ENCODE results near the gene CACNA2D3. TPM values are rescaled to one million over a fixed set of nuclear protein-coding genes. Genes with fewer than 3 reads are reported as not detected.

Gene CACNA2D3
- polyA plus RNA-seq, 1 donor (not counting 4 experiments of a cell fraction or from before 2014, with no cell fraction given): 0.08 TPM

DNA sequence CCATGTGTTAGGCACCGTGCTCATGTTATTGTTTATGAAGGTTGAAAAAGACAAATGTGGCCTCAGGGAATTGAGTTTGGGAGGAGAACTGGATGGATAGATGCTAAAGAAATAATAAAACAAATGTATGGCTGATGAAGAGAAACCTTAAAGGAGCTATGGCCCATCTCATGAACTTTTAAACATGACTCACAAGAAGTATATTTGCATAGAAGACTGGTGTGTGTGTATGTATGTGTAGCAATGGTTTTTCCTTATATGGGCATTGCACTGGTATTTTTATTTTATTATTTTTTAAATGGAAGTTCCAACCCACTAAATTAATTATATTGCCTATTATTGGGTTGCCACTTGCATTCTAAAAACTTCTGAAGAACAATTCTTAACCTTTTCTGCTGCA is 31.1 kb downstream of the CACNA2D3 start:
- dilution Hi-C loops (cut with MboI; ENCODE audit: extremely low pct_ligation_motif_present, low sequenced_read_pairs): no loop called here

DNA sequence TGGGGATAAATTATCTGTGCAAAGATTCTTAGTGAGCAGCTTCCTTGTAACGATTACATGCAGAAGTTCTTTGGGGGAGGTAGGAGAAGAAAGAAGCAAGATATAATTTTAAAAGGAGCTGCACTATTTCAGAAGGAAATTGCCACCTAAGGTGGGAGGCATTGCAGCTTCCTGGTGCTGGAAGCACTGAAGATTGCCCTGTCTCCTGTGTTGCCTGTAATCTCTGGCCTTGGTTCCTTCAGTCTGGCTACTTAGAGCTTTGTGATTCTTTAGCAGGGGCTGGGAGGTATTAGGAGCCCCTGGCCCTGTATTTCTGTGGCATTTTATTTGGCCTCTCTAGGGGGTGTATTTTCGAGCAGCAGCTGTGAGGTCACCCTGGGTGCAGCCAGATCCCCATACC is 35.5 kb downstream of the CACNA2D3 start:
- H3K9me3 ChIP-seq (ENCODE audit: control insufficient read depth, low read depth, low read length): no peaks in the 10 kb centered on the region
- no peak overlapping the region for H3K27ac ChIP-seq (ENCODE audit: control insufficient read depth, insufficient read depth, low read length)
- no peaks in the 10 kb centered on the region for H3K79me2 ChIP-seq (ENCODE audit: control insufficient read depth, insufficient read depth, low read length)
- H3K4me1 ChIP-seq (ENCODE audit: control insufficient read depth, extremely low read depth, insufficient read depth, low read length): no peaks in the 10 kb centered on the region
- dilution Hi-C loops (cut with MboI; ENCODE audit: extremely low pct_ligation_motif_present, low sequenced_read_pairs): no loop called here
- TF ChIP-seq EZH2 (IDR thresholded peaks at IDR 0.05; ENCODE audit: low read length): no peak
- TF ChIP-seq, protein P1, sequence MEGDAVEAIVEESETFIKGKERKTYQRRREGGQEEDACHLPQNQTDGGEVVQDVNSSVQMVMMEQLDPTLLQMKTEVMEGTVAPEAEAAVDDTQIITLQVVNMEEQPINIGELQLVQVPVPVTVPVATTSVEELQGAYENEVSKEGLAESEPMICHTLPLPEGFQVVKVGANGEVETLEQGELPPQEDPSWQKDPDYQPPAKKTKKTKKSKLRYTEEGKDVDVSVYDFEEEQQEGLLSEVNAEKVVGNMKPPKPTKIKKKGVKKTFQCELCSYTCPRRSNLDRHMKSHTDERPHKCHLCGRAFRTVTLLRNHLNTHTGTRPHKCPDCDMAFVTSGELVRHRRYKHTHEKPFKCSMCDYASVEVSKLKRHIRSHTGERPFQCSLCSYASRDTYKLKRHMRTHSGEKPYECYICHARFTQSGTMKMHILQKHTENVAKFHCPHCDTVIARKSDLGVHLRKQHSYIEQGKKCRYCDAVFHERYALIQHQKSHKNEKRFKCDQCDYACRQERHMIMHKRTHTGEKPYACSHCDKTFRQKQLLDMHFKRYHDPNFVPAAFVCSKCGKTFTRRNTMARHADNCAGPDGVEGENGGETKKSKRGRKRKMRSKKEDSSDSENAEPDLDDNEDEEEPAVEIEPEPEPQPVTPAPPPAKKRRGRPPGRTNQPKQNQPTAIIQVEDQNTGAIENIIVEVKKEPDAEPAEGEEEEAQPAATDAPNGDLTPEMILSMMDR (optimal IDR thresholded peaks at IDR 0.05 in 1 of 3, IDR thresholded peaks at IDR 0.05 in 1 of 3, conservative IDR thresholded peaks at IDR 0.05 in 1 of 3; ENCODE audit: extremely low read depth in 1 of 3, insufficient read depth in 2 of 3, low read length in 3 of 3): no peak
- FAIRE-seq: no peak
- H3K9ac ChIP-seq (ENCODE audit: control insufficient read depth, extremely low read depth, insufficient read depth, low read length): no peak overlapping the region
- H3K27me3 ChIP-seq (ENCODE audit: control insufficient read depth, extremely low read depth, insufficient read depth, low read length): no peaks in the 10 kb centered on the region
- no peaks in the 10 kb centered on the region for H4K20me1 ChIP-seq (ENCODE audit: control insufficient read depth, extremely low read depth, insufficient read depth, low read length)
- no peak overlapping the region for H3K4me2 ChIP-seq (ENCODE audit: control insufficient read depth, extremely low read depth, insufficient read depth, low read depth, low read length)
- no peak for DNase-seq (ENCODE audit: low read depth, low spot score)
- no peak overlapping the region for H2AFZ ChIP-seq (ENCODE audit: control insufficient read depth, low read length)
- H3K4me3 ChIP-seq (ENCODE audit: control insufficient read depth in 2 of 3, extremely low read depth in 1 of 3, insufficient read depth in 2 of 3, low read depth in 1 of 3, low read length in 3 of 3): no peak overlapping the region
- H3K36me3 ChIP-seq (ENCODE audit: control insufficient read depth in 2 of 2, extremely low read depth in 1 of 2, insufficient read depth in 2 of 2, low read length in 2 of 2): no peaks in the 10 kb centered on the region
- no peaks in the 10 kb centered on the region for H3K9me1 ChIP-seq (ENCODE audit: control insufficient read depth, extremely low read depth, insufficient read depth, low read length)

More for the DNA sequence above, 31.1 kb downstream of the CACNA2D3 start:
- Histone ChIP-seq H2AFZ (ENCODE audit: control insufficient read depth, low read length) (no peak overlapping the region), H3K36me3 (ENCODE audit: control insufficient read depth in 2 of 2, extremely low read depth in 1 of 2, insufficient read depth in 2 of 2, low read length in 2 of 2) (no peaks in the 10 kb centered on the region), H3K27me3 (ENCODE audit: control insufficient read depth, extremely low read depth, insufficient read depth, low read length) (no peaks in the 10 kb centered on the region), H3K9me1 (ENCODE audit: control insufficient read depth, extremely low read depth, insufficient read depth, low read length) (no peaks in the 10 kb centered on the region), H3K9me3 (ENCODE audit: control insufficient read depth, low read depth, low read length) (no peaks in the 10 kb centered on the region), H3K4me2 (ENCODE audit: control insufficient read depth, extremely low read depth, insufficient read depth, low read depth, low read length) (no peak overlapping the region), H3K4me1 (ENCODE audit: control insufficient read depth, extremely low read depth, insufficient read depth, low read length) (no peaks in the 10 kb centered on the region), H3K79me2 (ENCODE audit: control insufficient read depth, insufficient read depth, low read length) (no peaks in the 10 kb centered on the region), H3K9ac (ENCODE audit: control insufficient read depth, extremely low read depth, insufficient read depth, low read length) (no peak overlapping the region), H4K20me1 (ENCODE audit: control insufficient read depth, extremely low read depth, insufficient read depth, low read length) (no peaks in the 10 kb centered on the region), H3K4me3 (ENCODE audit: control insufficient read depth in 2 of 3, extremely low read depth in 1 of 3, insufficient read depth in 2 of 3, low read depth in 1 of 3, low read length in 3 of 3) (no peak overlapping the region), H3K27ac (ENCODE audit: control insufficient read depth, insufficient read depth, low read length) (no peak overlapping the region)
- TF ChIP-seq EZH2 (IDR thresholded peaks at IDR 0.05; ENCODE audit: low read length): no peak
- TF ChIP-seq, protein P1 (optimal IDR thresholded peaks at IDR 0.05 in 1 of 3, IDR thresholded peaks at IDR 0.05 in 1 of 3, conservative IDR thresholded peaks at IDR 0.05 in 1 of 3; ENCODE audit: extremely low read depth in 1 of 3, insufficient read depth in 2 of 3, low read length in 3 of 3): no peak
- no peak for DNase-seq (ENCODE audit: low read depth, low spot score)
- FAIRE-seq: no peak
